VCaP (cell line): ENCODE results near the gene IL21R.

ENCODE experiments used
- H3K27ac ChIP-seq: fragments of 450-650 bp; 2 replicates; pipeline ENCODE4 v1.5.1; 2017
- TF ChIP-seq, protein P1 (sequence below): fragments of 450-650 bp; conservative IDR thresholded peaks from 2 replicates; pipeline ENCODE4 v1.5.1; 2017; ENCODE audit warnings: mild to moderate bottlenecking, moderate library complexity

The IL21R gene

DNA sequence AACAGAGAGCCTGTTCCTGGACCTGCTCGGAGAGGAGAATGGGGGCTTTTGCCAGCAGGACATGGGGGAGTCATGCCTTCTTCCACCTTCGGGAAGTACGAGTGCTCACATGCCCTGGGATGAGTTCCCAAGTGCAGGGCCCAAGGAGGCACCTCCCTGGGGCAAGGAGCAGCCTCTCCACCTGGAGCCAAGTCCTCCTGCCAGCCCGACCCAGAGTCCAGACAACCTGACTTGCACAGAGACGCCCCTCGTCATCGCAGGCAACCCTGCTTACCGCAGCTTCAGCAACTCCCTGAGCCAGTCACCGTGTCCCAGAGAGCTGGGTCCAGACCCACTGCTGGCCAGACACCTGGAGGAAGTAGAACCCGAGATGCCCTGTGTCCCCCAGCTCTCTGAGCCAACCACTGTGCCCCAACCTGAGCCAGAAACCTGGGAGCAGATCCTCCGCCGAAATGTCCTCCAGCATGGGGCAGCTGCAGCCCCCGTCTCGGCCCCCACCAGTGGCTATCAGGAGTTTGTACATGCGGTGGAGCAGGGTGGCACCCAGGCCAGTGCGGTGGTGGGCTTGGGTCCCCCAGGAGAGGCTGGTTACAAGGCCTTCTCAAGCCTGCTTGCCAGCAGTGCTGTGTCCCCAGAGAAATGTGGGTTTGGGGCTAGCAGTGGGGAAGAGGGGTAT, 39.3 kb upstream of the IL21R start:
- H3K27ac ChIP-seq: no peak overlapping the region
- TF ChIP-seq, protein P1, sequence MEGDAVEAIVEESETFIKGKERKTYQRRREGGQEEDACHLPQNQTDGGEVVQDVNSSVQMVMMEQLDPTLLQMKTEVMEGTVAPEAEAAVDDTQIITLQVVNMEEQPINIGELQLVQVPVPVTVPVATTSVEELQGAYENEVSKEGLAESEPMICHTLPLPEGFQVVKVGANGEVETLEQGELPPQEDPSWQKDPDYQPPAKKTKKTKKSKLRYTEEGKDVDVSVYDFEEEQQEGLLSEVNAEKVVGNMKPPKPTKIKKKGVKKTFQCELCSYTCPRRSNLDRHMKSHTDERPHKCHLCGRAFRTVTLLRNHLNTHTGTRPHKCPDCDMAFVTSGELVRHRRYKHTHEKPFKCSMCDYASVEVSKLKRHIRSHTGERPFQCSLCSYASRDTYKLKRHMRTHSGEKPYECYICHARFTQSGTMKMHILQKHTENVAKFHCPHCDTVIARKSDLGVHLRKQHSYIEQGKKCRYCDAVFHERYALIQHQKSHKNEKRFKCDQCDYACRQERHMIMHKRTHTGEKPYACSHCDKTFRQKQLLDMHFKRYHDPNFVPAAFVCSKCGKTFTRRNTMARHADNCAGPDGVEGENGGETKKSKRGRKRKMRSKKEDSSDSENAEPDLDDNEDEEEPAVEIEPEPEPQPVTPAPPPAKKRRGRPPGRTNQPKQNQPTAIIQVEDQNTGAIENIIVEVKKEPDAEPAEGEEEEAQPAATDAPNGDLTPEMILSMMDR: no peak

DNA sequence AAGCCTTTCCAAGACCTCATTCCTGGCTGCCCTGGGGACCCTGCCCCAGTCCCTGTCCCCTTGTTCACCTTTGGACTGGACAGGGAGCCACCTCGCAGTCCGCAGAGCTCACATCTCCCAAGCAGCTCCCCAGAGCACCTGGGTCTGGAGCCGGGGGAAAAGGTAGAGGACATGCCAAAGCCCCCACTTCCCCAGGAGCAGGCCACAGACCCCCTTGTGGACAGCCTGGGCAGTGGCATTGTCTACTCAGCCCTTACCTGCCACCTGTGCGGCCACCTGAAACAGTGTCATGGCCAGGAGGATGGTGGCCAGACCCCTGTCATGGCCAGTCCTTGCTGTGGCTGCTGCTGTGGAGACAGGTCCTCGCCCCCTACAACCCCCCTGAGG, 38.7 kb upstream of the IL21R start:
- TF ChIP-seq, protein P1: no peak
- H3K27ac ChIP-seq: no peak overlapping the region

DNA sequence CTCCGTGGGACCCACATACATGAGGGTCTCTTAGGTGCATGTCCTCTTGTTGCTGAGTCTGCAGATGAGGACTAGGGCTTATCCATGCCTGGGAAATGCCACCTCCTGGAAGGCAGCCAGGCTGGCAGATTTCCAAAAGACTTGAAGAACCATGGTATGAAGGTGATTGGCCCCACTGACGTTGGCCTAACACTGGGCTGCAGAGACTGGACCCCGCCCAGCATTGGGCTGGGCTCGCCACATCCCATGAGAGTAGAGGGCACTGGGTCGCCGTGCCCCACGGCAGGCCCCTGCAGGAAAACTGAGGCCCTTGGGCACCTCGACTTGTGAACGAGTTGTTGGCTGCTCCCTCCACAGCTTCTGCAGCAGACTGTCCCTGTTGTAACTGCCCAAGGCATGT, 38.2 kb upstream of the IL21R start:
- TF ChIP-seq, protein P1: no peak
- no peak overlapping the region for H3K27ac ChIP-seq

DNA sequence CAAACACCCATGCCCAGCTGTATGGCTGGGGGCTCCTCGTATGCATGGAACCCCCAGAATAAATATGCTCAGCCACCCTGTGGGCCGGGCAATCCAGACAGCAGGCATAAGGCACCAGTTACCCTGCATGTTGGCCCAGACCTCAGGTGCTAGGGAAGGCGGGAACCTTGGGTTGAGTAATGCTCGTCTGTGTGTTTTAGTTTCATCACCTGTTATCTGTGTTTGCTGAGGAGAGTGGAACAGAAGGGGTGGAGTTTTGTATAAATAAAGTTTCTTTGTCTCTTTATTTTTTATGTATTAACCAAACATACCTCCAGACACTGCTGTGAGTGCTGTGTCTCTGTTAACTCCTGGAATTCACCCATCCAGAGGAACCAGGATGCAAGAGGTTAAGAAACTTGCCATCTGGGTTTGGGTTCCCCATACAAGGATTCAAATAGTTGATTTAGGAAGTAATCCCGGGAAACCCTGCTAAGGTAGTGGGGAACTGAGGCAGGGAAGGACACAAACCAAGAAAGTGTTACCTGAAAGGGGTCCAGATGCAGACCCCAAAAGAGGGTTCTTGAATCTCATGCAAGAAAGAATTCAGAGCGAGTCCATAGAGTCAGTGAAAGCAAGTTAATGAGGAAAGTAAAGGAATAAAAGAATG, 37.4 kb upstream of the IL21R start:
- H3K27ac ChIP-seq: no peak overlapping the region
- TF ChIP-seq, protein P1: no peak

DNA sequence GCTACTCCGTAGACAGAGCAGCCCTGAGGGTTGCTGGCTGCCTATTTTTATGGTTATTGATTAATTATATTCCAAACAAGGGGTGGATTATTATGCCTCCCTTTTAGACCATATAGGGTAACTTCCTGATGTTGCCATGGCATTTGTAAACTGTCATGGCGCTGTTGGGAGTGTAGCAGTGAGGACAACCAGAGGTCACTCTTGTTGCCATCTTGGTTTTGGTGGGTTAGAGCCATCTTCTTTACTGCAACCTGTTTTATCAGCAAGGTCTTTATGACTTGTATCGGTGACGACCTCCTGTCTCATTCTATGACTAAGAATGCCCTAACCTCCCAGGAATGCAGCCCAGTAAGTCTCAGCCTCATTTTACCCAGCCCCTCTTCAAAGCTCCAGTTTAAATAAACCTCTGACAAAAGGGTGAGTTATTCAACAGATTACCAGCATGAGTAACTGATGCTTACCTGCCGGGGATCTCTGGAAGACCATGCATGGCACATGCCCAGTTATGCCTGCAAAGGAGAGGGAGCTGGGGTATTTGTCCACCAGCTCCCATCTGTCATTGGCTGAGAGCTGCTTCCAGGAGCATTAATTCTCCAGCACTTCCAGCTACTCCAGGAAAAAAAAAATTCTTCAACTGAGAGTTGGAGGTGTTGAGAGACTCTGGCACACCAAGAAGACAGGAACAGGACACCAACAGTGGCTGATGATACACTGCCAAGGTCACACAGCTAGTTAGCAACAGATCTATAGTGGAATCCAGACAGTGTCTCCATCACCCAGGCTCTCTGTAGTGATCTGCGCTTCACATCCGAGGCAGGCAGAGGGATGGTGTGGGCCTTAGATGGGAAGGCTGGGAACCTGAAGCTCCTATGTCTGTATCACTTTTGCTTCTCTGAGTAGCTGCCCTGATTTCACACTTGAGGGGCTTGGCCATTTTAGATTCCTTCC, 36.6 kb upstream of the IL21R start:
- H3K27ac ChIP-seq: no peak overlapping the region
- TF ChIP-seq, protein P1: no peak

DNA sequence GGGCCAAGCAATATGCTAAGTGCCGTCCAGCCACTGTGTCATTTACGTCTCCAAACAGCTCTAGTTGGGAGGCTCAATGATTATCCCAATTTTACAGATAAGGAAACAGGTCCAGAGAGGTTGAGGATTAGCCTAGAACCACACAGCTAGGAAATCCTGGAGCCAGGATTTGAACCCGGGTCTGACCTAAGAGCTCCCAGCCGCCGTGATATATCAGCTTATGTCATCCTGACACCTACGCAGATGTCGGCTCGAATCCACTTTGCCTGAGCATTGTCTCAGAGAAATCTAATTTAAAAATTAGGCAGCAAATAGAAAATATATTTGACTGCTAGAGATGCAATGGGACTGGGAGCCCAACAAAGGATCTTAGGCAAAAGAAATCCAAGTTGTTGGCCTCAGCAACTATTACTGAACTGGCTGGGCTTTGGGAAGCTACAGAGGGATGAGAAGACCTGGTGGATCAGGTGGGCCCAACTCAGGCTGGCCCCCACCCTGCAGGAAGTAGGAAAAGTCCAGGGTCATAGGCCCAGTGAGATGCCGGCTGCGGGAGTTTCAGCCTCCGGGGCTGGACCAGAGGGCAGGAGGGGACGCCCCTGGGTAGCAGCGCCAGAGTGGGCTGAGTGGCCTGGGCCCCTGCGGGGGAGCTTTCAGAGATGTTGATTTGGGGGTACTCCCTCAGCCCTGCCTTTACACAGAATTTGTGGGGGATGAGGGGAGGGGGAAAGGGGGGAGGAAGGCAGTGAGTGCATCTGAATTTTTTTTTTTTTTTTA, 35.1 kb upstream of the IL21R start:
- TF ChIP-seq, protein P1: no peak
- no peak overlapping the region for H3K27ac ChIP-seq
